ENCODE data around the gene MICAL2.

GRCh38 chr11:12242966-12243365, 132.6 kb downstream of the MICAL2 start:
- TF ChIP-seq ARNTL (CRISPR knock-in tag; IDR thresholded peaks at IDR 0.05; ENCODE audit: borderline replicate concordance, low read depth), result no peak
- no peak for TF ChIP-seq PATZ1 (CRISPR knock-in tag; IDR thresholded peaks at IDR 0.05; ENCODE audit: borderline replicate concordance)
- no peak for TF ChIP-seq PPARA (CRISPR knock-in tag; IDR thresholded peaks at IDR 0.05; ENCODE audit: borderline replicate concordance)
- no peak for TF ChIP-seq ZNF565 (CRISPR knock-in tag; conservative IDR thresholded peaks at IDR 0.05; ENCODE audit: low read depth)
- no peak for TF ChIP-seq ZFP3 (CRISPR knock-in tag; IDR thresholded peaks at IDR 0.05)
